HG03342 (cell line): ENCODE data around the gene MAS1.
A peak's percentile ranks its signal among the peaks of the same experiment; 100 is the strongest.
"Not testable (repeated sequence)": the region's sequence is repeated elsewhere in the genome, so short reads cannot be mapped to it uniquely, and the experiment has no call there.

Experiments
- ATAC-seq: cut with Tn5 transposase; IDR thresholded peaks from one replicate; pipeline ENCODE4 v1.9.1; 2021; ENCODE audit warnings: mild to moderate bottlenecking, moderate library complexity; ENCODE audit not compliant: unreplicated experiment

The MAS1 gene

GRCh38 chr6:159916237-159916636, 25.4 kb downstream of the MAS1 start:
- no peak for ATAC-seq

GRCh38 chr6:159916752-159917151, 26.0 kb downstream of the MAS1 start:
- ATAC-seq: no peak

- no peak for ATAC-seq
Observed at GRCh38 chr6:159919011-159919511, 28.3 kb downstream of the MAS1 start.

GRCh38 chr6:159919800-159920199, 29.0 kb downstream of the MAS1 start:
- ATAC-seq: no peak

- ATAC-seq: not testable (repeated sequence)
Observed at GRCh38 chr6:159924150-159924549, 33.4 kb downstream of the MAS1 start.

GRCh38 chr6:159926542-159927203, 35.9 kb downstream of the MAS1 start:
- no peak for ATAC-seq

GRCh38 chr6:159929819-159930218, 39.0 kb downstream of the MAS1 start:
- ATAC-seq: peak; percentile 38

GRCh38 chr6:159931112-159931511, 40.3 kb downstream of the MAS1 start:
- ATAC-seq: peak; percentile 92

- no peak for ATAC-seq
Observed at GRCh38 chr6:159931846-159932245, 41.1 kb downstream of the MAS1 start.

- ATAC-seq: no peak
Observed at GRCh38 chr6:159933077-159933476, 42.3 kb downstream of the MAS1 start.

GRCh38 chr6:159934181-159934580, 43.4 kb downstream of the MAS1 start:
- no peak for ATAC-seq

- ATAC-seq: no peak
Observed at GRCh38 chr6:159935065-159935464, 44.3 kb downstream of the MAS1 start.

- ATAC-seq: no peak
Observed at GRCh38 chr6:159935633-159936032, 44.8 kb downstream of the MAS1 start.

- ATAC-seq: no peak
Observed at GRCh38 chr6:159939591-159940016, 48.8 kb downstream of the MAS1 start.
